GM12801 (cell line): ENCODE results near the gene NDUFAB1.

ENCODE experiments used
- CTCF ChIP-seq: IDR thresholded peaks from one replicate; pipeline ENCODE4 v1.5.1; 2011; ENCODE audit warnings: control low read depth; ENCODE audit not compliant: insufficient read length; ENCODE audit errors: extremely low read depth

The NDUFAB1 gene

GRCh38 chr16:23538919-23539278, 57.2 kb downstream of the NDUFAB1 start:
- TF ChIP-seq CTCF, result no peak

DNA sequence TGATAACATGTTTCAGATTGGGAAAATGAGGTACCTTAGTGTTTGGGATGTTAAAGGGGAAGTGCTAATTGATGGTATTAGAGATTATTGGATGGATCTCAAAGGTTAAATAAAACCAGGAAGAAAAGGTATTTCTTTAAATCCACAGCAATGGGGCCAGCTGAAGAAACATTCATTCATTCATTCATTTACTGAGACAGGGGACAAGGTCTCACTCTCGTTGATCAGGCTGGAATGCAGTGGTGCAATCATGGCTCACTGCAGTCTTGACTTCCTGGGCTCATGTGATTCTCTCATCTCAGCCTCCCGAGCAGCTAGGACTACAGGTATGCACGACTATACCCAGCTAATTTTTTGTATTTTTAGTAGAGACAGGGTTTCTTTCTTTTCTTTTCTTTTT, 58.7 kb downstream of the NDUFAB1 start:
- no peak for TF ChIP-seq CTCF

GRCh38 chr16:23535901-23536300, 60.2 kb downstream of the NDUFAB1 start:
- TF ChIP-seq CTCF, result no peak

GRCh38 chr16:23534868-23535860, 61.0 kb downstream of the NDUFAB1 start:
- no peak for TF ChIP-seq CTCF

DNA sequence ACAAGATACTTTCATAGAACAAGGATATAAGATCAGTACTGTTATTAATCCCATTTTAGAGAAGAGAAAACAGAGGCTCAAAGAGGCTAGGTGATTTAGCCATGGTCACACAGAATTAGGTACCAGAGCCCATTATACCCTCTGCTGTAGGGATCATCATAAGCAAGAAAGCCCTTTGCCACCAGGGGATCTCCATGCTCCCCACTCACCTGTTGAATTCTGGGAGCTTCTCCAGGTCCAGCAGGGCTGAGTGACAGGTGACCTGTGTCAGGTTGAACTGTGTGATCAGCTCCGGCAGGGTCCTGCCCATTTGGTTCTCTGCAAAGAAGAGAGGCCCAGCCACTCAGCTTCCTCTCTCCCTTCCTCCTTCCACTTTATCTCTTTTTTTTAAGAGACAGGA, 63.7 kb downstream of the NDUFAB1 start:
- TF ChIP-seq CTCF, result no peak
